HEK293T (cell line): Measurements from ENCODE around the gene NAV2.

Experiments used
- CTCF ChIA-PET: fragments of 350-600 bp; formaldehyde crosslinking; extraction: SDS; loops from one replicate; lab custom pipeline; 2021; ENCODE audit warnings: antibody characterized with exemption, inconsistent platforms; lab: Yijun Ruan, JAX
- POLR2A ChIA-PET: fragments of 350-600 bp; formaldehyde crosslinking; extraction: SDS; loops from one replicate; lab custom pipeline; 2020; ENCODE audit warnings: antibody characterized with exemption, inconsistent platforms; lab: Yijun Ruan, JAX
- DNase-seq: peaks from one replicate; pipeline ENCODE4 v3.0.0; 2012; ENCODE audit warnings: mixed read lengths; ENCODE audit errors: extremely low spot score
- ARNT ChIP-seq: fragments of 450-650 bp; IDR thresholded peaks from 2 replicates; pipeline ENCODE4 v1.6.1; 2017; ENCODE audit warnings: mild to moderate bottlenecking
- BHLHE40 ChIP-seq: fragments of 450-650 bp; IDR thresholded peaks from 2 replicates; pipeline ENCODE4 v1.6.1; 2016; ENCODE audit warnings: mild to moderate bottlenecking, moderate library complexity, borderline replicate concordance
- CTBP1 ChIP-seq: fragments of 450-650 bp; IDR thresholded peaks from 2 replicates; pipeline ENCODE4 v1.6.1; 2016; ENCODE audit warnings: borderline replicate concordance
- ELF4 ChIP-seq: fragments of 450-650 bp; IDR thresholded peaks from 2 replicates; pipeline ENCODE4 v1.6.1; 2017; ENCODE audit warnings: antibody characterized with exemption
- FOXA1 ChIP-seq: fragments of 450-650 bp; IDR thresholded peaks from 2 replicates; pipeline ENCODE4 v1.6.1; 2016; ENCODE audit warnings: mild to moderate bottlenecking
- FOXK2 ChIP-seq: fragments of 450-650 bp; IDR thresholded peaks from 2 replicates; pipeline ENCODE4 v1.6.1; 2016; ENCODE audit warnings: mild to moderate bottlenecking
- FOXM1 ChIP-seq: fragments of 450-650 bp; IDR thresholded peaks from 2 replicates; pipeline ENCODE4 v1.6.1; 2017; ENCODE audit warnings: mild to moderate bottlenecking, borderline replicate concordance
- HDGF ChIP-seq: fragments of 450-650 bp; IDR thresholded peaks from 2 replicates; pipeline ENCODE4 v1.6.1; 2017; ENCODE audit warnings: antibody characterized with exemption, borderline replicate concordance
- L3MBTL2 ChIP-seq: fragments of 450-650 bp; conservative IDR thresholded peaks from 2 replicates; pipeline ENCODE4 v1.6.1; 2016; ENCODE audit warnings: mild to moderate bottlenecking
- LEF1 ChIP-seq: fragments of 450-650 bp; IDR thresholded peaks from 2 replicates; pipeline ENCODE4 v1.6.1; 2017; ENCODE audit warnings: mild to moderate bottlenecking, borderline replicate concordance
- NFRKB ChIP-seq: fragments of 450-650 bp; IDR thresholded peaks from 2 replicates; pipeline ENCODE4 v1.6.1; 2016; ENCODE audit warnings: mild to moderate bottlenecking, moderate library complexity
- SP1 ChIP-seq: fragments of 450-650 bp; IDR thresholded peaks from 2 replicates; pipeline ENCODE4 v1.6.1; 2017
- SUZ12 ChIP-seq: fragments of 450-650 bp; IDR thresholded peaks from 2 replicates; pipeline ENCODE4 v1.6.1; 2016; ENCODE audit warnings: mild to moderate bottlenecking
- TARDBP ChIP-seq: fragments of 450-650 bp; IDR thresholded peaks from 2 replicates; pipeline ENCODE4 v1.6.1; 2016
- ZNF384 ChIP-seq: fragments of 450-650 bp; IDR thresholded peaks from 2 replicates; pipeline ENCODE4 v1.6.1; 2016
- TF ChIP-seq, protein P1 (sequence below): fragments of 450-650 bp; IDR thresholded peaks from 2 replicates; pipeline ENCODE4 v1.6.1; 2016

The NAV2 gene

GRCh38 chr11:19693146-19693545 is 19.5 kb upstream of the NAV2 start:
- TF ChIP-seq FOXA1 (no peak), FOXM1 (no peak), LEF1 (no peak), L3MBTL2 (no peak)
- TF ChIP-seq, protein P1, sequence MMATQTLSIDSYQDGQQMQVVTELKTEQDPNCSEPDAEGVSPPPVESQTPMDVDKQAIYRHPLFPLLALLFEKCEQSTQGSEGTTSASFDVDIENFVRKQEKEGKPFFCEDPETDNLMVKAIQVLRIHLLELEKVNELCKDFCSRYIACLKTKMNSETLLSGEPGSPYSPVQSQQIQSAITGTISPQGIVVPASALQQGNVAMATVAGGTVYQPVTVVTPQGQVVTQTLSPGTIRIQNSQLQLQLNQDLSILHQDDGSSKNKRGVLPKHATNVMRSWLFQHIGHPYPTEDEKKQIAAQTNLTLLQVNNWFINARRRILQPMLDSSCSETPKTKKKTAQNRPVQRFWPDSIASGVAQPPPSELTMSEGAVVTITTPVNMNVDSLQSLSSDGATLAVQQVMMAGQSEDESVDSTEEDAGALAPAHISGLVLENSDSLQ: no peak
- POLR2A ChIA-PET: no interaction called here
- CTCF ChIA-PET: no interaction called here
- DNase-seq: no peak

DNA sequence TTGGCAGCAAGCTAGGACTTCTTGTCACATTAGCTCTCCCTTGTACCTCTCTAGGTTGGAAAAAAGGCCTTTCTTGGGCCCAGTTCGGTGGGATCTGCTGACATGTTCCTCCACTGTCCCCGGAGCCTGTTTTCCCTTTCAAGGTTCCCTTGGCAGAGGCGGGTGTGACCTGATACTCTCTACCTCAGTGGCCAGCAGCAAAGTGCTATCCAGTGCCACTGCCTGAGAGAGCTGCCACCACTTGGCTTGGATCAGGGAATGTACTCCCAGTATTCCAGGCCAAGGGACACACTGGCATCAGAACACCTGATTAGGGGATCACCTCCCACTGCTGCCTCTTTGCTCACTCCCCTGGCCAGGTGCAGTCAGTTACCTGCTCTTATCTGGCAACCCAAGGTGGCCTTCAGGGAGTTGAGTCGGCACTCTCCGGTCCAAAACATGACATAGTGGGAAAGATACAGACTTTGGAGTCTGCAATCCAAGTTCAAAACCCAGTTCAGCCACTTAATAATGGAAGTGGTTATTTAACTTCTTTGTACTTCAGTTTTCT is 17.8 kb upstream of the NAV2 start:
- ChIA-PET CTCF (interaction anchor here (0.6 kb wide), 1 partner anchor 18 kb away, joined by 4 read pairs; no protein-coding TSS in a partner anchor), POLR2A (no interaction called here)

DNA sequence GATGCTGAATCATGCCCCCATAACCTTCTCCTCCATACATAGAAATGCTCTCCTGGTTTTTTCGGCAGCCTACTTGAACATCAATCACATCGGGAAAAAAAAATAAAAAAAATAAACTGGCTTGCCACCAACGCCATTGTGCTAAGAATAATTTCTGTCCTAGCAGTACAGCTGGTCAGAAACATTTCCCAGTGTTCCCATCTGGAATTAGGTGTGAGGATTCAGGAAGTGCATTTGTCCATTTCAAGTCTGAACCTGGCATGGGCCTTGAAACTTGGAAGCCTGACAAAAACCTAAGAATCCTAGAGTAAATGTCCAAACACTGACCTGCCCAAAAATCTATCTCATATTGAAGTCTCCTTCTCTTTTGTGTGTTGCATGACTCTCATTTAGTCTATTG is 16.6 kb upstream of the NAV2 start:
- ChIA-PET POLR2A (no interaction called here), CTCF (no interaction called here)
- TF ChIP-seq BHLHE40: no peak
- no peak for DNase-seq

More for the DNA sequence above, 17.8 kb upstream of the NAV2 start:
- DNase-seq: no peak
- no peak for TF ChIP-seq CTBP1
- TF ChIP-seq LEF1: no peak
- no peak for TF ChIP-seq BHLHE40
- no peak for TF ChIP-seq L3MBTL2
- no peak for TF ChIP-seq NFRKB
- TF ChIP-seq HDGF: no peak
- TF ChIP-seq ZNF384: no peak
- TF ChIP-seq TARDBP: no peak
- no peak for TF ChIP-seq ELF4
- TF ChIP-seq ARNT: no peak
- no peak for TF ChIP-seq SUZ12
- no peak for TF ChIP-seq SP1

- CTCF ChIA-PET: no interaction called here
- no peak for TF ChIP-seq FOXA1
- no peak for TF ChIP-seq SP1
- no peak for TF ChIP-seq FOXK2
- TF ChIP-seq LEF1: no peak
- TF ChIP-seq ZNF384: no peak
- no peak for TF ChIP-seq ELF4
- no peak for TF ChIP-seq BHLHE40
- no peak for TF ChIP-seq NFRKB
- no peak for TF ChIP-seq L3MBTL2
- TF ChIP-seq FOXM1: no peak
- TF ChIP-seq, protein P1: no peak
- no peak for TF ChIP-seq CTBP1
- no peak for TF ChIP-seq ARNT
- POLR2A ChIA-PET: no interaction called here
- no peak for DNase-seq
These were observed 15.7 kb upstream of the NAV2 start for GRCh38 chr11:19696904-19697303.

- POLR2A ChIA-PET: no interaction called here
- DNase-seq: no peak
- no peak for TF ChIP-seq L3MBTL2
- TF ChIP-seq FOXM1: no peak
- no peak for TF ChIP-seq FOXA1
- no peak for TF ChIP-seq SUZ12
- no peak for TF ChIP-seq SP1
- TF ChIP-seq TARDBP: no peak
- TF ChIP-seq HDGF: no peak
- TF ChIP-seq NFRKB: no peak
- TF ChIP-seq ZNF384: no peak
- TF ChIP-seq ELF4: no peak
- no peak for TF ChIP-seq CTBP1
- TF ChIP-seq ARNT: no peak
- no peak for TF ChIP-seq FOXK2
- no peak for TF ChIP-seq LEF1
- TF ChIP-seq BHLHE40: no peak
- TF ChIP-seq, protein P1: no peak
- CTCF ChIA-PET: no interaction called here
These were observed 14.9 kb upstream of the NAV2 start for GRCh38 chr11:19697721-19698121.

- POLR2A ChIA-PET: interaction anchor here (0.8 to 1.6 kb wide), 3 partner anchors 9 to 13 kb away, joined by 3 read pairs; no protein-coding TSS in a partner anchor
- no peak for DNase-seq
- CTCF ChIA-PET: interaction anchor here (0.6 kb wide), 1 partner anchor 124 kb away, joined by 5 read pairs; no protein-coding TSS in a partner anchor
- TF ChIP-seq ELF4 (no peak), TARDBP (no peak), LEF1 (no peak), SUZ12 (no peak), ZNF384 (no peak), CTBP1 (no peak), FOXM1 (no peak), BHLHE40 (no peak)
These were observed 13.9 kb upstream of the NAV2 start for GRCh38 chr11:19698493-19699292.
